Measurements from ENCODE around the gene GPATCH8.

Gene GPATCH8

DNA sequence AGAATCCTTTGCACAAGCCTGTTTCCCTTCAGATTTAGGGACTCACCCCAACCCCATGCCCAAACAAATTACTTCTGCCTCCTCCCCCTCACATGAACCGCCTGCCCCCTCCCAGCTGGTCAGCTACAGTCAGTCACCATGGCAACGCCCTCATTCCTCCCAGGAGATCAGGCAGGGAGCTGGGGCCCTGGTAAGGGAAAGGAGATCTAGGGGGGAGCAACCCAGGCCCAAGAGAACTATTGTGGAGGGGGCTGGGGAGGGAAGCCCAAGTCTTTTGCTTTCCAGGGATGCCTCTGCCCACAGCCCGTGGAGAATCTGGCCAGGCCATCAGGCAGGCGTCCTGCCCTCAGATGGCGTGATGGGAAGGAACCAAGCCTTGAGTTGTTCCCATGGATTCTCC, 142.4 kb downstream of the GPATCH8 start:
- Histone ChIP-seq H3K27me3 (ENCODE audit: insufficient read depth, insufficient read length) (peaks cover 16% of the 10 kb centered on the region), H3K9me3 (ENCODE audit: insufficient read depth, low read length) (no peaks in the 10 kb centered on the region), H3K4me1 (ENCODE audit: insufficient read depth, insufficient read length) (peaks cover 20% of the 10 kb centered on the region), H3K4me3 (ENCODE audit: insufficient read length, low read depth) (no peak overlapping the region), H3K9ac (ENCODE audit: insufficient read length, low read depth) (no peak overlapping the region), H3K36me3 (ENCODE audit: insufficient read depth, insufficient read length, low read length) (peaks cover 27% of the 10 kb centered on the region)
- no peak for DNase-seq (ENCODE audit: low read depth, low spot score)
- TF ChIP-seq ZNF274 (IDR thresholded peaks at IDR 0.05; ENCODE audit: low read depth, low read length) (no peak), SUZ12 (IDR thresholded peaks at IDR 0.05; ENCODE audit: extremely low read depth, insufficient read depth, insufficient read length) (no peak), YY1 (IDR thresholded peaks at IDR 0.05; ENCODE audit: insufficient read depth, insufficient read length) (no peak)

GRCh38 chr17:44360144-44360533, 143.1 kb downstream of the GPATCH8 start:
- no peak for TF ChIP-seq ZNF274 (IDR thresholded peaks at IDR 0.05; ENCODE audit: low read depth, low read length)
- no peak for TF ChIP-seq YY1 (IDR thresholded peaks at IDR 0.05; ENCODE audit: insufficient read depth, insufficient read length)
- TF ChIP-seq SUZ12 (IDR thresholded peaks at IDR 0.05; ENCODE audit: extremely low read depth, insufficient read depth, insufficient read length) = no peak
- H3K36me3 ChIP-seq (ENCODE audit: insufficient read depth, insufficient read length, low read length) = peaks cover 34% of the 10 kb centered on the region
- peaks cover 24% of the 10 kb centered on the region for H3K4me1 ChIP-seq (ENCODE audit: insufficient read depth, insufficient read length)
- DNase-seq (ENCODE audit: low read depth, low spot score) = no peak
- no peaks in the 10 kb centered on the region for H3K9me3 ChIP-seq (ENCODE audit: insufficient read depth, low read length)
- H3K27me3 ChIP-seq (ENCODE audit: insufficient read depth, insufficient read length) = peaks cover 12% of the 10 kb centered on the region
- no peak overlapping the region for H3K9ac ChIP-seq (ENCODE audit: insufficient read length, low read depth)
- H3K4me3 ChIP-seq (ENCODE audit: insufficient read length, low read depth) = no peak overlapping the region

DNA sequence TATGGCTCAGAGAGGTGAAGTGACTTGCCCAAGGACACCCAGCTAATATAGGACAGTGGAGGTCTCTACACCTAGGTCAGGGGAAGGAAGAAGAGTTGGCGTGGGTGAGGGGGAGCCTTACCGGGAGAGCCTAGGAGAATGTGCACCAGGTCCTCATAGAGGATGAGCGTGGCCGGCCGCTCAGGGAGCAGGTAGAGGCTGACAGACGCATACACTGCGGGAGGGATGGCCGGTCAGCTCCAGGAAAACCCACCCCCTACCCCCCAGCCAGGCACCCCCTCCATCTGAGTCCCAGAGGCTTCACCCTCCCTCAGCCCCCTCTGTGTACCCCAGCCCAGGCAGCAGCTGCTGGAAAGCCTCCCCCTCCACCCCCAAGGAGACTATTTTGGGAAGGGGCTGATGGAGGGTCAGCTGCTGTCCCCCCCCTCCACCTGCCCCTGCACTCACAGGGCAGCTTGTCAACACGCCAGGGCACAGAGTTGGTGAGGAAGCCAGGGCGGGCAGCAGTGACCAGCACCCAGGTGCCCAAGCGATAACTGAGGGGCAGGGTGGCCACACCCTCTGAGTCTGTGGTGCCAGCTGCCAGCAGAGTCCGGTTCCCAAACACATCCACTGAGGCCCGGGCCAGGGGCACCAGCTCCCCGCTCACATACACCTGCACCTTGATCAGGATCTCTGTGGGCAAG, 143.6 kb downstream of the GPATCH8 start:
- Histone ChIP-seq H3K9me3 (ENCODE audit: insufficient read depth, low read length) (no peaks in the 10 kb centered on the region), H3K36me3 (ENCODE audit: insufficient read depth, insufficient read length, low read length) (peaks cover 36% of the 10 kb centered on the region), H3K4me1 (ENCODE audit: insufficient read depth, insufficient read length) (peaks cover 24% of the 10 kb centered on the region), H3K27me3 (ENCODE audit: insufficient read depth, insufficient read length) (peaks cover 6% of the 10 kb centered on the region), H3K4me3 (ENCODE audit: insufficient read length, low read depth) (no peak overlapping the region), H3K9ac (ENCODE audit: insufficient read length, low read depth) (no peak overlapping the region)
- DNase-seq (ENCODE audit: low read depth, low spot score) = no peak
- TF ChIP-seq YY1 (IDR thresholded peaks at IDR 0.05; ENCODE audit: insufficient read depth, insufficient read length) = no peak
- no peak for TF ChIP-seq ZNF274 (IDR thresholded peaks at IDR 0.05; ENCODE audit: low read depth, low read length)
- no peak for TF ChIP-seq SUZ12 (IDR thresholded peaks at IDR 0.05; ENCODE audit: extremely low read depth, insufficient read depth, insufficient read length)

GRCh38 chr17:44359006-44359405, 144.2 kb downstream of the GPATCH8 start:
- DNase-seq (ENCODE audit: low read depth, low spot score) = no peak
- Histone ChIP-seq H3K9me3 (ENCODE audit: insufficient read depth, low read length) (no peaks in the 10 kb centered on the region), H3K36me3 (ENCODE audit: insufficient read depth, insufficient read length, low read length) (peaks cover 36% of the 10 kb centered on the region), H3K9ac (ENCODE audit: insufficient read length, low read depth) (no peak overlapping the region), H3K4me3 (ENCODE audit: insufficient read length, low read depth) (no peak overlapping the region), H3K4me1 (ENCODE audit: insufficient read depth, insufficient read length) (peaks cover 24% of the 10 kb centered on the region), H3K27me3 (ENCODE audit: insufficient read depth, insufficient read length) (peaks cover 2% of the 10 kb centered on the region)
- no peak for TF ChIP-seq SUZ12 (IDR thresholded peaks at IDR 0.05; ENCODE audit: extremely low read depth, insufficient read depth, insufficient read length)
- no peak for TF ChIP-seq YY1 (IDR thresholded peaks at IDR 0.05; ENCODE audit: insufficient read depth, insufficient read length)
- no peak for TF ChIP-seq ZNF274 (IDR thresholded peaks at IDR 0.05; ENCODE audit: low read depth, low read length)

GRCh38 chr17:44358066-44358465, 145.1 kb downstream of the GPATCH8 start:
- Histone ChIP-seq H3K9me3 (ENCODE audit: insufficient read depth, low read length) (no peaks in the 10 kb centered on the region), H3K9ac (ENCODE audit: insufficient read length, low read depth) (no peak overlapping the region), H3K27me3 (ENCODE audit: insufficient read depth, insufficient read length) (no peaks in the 10 kb centered on the region), H3K36me3 (ENCODE audit: insufficient read depth, insufficient read length, low read length) (peaks cover 37% of the 10 kb centered on the region), H3K4me1 (ENCODE audit: insufficient read depth, insufficient read length) (peaks cover 24% of the 10 kb centered on the region), H3K4me3 (ENCODE audit: insufficient read length, low read depth) (no peak overlapping the region)
- DNase-seq (ENCODE audit: low read depth, low spot score) = no peak
- no peak for TF ChIP-seq ZNF274 (IDR thresholded peaks at IDR 0.05; ENCODE audit: low read depth, low read length)
- no peak for TF ChIP-seq SUZ12 (IDR thresholded peaks at IDR 0.05; ENCODE audit: extremely low read depth, insufficient read depth, insufficient read length)
- no peak for TF ChIP-seq YY1 (IDR thresholded peaks at IDR 0.05; ENCODE audit: insufficient read depth, insufficient read length)

DNA sequence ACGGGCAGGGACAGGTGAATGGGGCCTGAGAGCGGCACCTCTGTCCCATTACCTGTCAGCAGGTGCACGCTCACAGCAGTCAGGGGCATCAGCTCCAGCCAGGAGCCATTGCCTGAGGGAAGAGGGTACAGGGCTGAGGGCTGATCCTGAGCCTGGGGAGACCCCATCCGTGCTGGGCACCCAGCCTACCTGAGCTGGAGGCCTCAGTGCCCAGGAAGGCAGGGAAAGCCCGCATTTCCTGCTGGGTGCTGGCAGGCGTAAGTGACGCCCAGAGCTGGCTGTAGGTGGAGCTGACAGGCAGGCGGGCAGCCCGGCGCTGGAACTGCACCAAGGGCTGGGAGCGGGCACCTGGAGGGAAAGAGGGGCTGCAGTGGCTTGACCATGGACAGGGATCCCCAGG, 147.0 kb downstream of the GPATCH8 start:
- peaks cover 14% of the 10 kb centered on the region for H3K4me1 ChIP-seq (ENCODE audit: insufficient read depth, insufficient read length)
- H3K9ac ChIP-seq (ENCODE audit: insufficient read length, low read depth) = no peak overlapping the region
- H3K9me3 ChIP-seq (ENCODE audit: insufficient read depth, low read length) = no peaks in the 10 kb centered on the region
- H3K4me3 ChIP-seq (ENCODE audit: insufficient read length, low read depth) = no peak overlapping the region
- no peak for DNase-seq (ENCODE audit: low read depth, low spot score)
- no peaks in the 10 kb centered on the region for H3K27me3 ChIP-seq (ENCODE audit: insufficient read depth, insufficient read length)
- H3K36me3 ChIP-seq (ENCODE audit: insufficient read depth, insufficient read length, low read length) = peaks cover 55% of the 10 kb centered on the region
- TF ChIP-seq YY1 (IDR thresholded peaks at IDR 0.05; ENCODE audit: insufficient read depth, insufficient read length) = no peak
- TF ChIP-seq SUZ12 (IDR thresholded peaks at IDR 0.05; ENCODE audit: extremely low read depth, insufficient read depth, insufficient read length) = no peak
- TF ChIP-seq ZNF274 (IDR thresholded peaks at IDR 0.05; ENCODE audit: low read depth, low read length) = no peak

DNA sequence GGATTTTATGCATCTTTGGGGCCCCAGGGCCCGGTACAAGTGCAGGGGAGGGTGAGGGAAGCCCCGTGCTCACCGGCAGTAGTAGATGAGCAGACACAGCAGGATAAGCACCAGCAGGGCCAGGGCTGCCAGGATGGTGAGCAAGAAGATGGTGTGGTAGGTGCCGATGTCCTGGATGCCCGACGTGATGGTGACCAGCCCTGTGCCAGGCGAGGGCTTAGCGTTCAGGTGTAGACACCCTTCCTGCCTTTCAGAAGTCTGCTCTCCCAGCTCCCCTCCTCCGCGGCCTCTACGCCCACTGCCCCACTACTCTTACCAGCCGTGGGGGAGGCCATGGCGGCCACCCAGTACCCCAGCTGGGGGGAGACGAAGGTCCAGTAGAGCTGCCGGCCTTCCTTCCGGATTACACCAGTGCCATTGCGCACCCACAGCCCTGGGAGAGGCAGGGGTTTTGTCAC, 147.5 kb downstream of the GPATCH8 start:
- Histone ChIP-seq H3K9ac (ENCODE audit: insufficient read length, low read depth) (peak overlapping the region; percentile 27), H3K4me1 (ENCODE audit: insufficient read depth, insufficient read length) (peaks cover 9% of the 10 kb centered on the region), H3K4me3 (ENCODE audit: insufficient read length, low read depth) (no peak overlapping the region), H3K36me3 (ENCODE audit: insufficient read depth, insufficient read length, low read length) (peaks cover 61% of the 10 kb centered on the region), H3K9me3 (ENCODE audit: insufficient read depth, low read length) (no peaks in the 10 kb centered on the region), H3K27me3 (ENCODE audit: insufficient read depth, insufficient read length) (no peaks in the 10 kb centered on the region)
- TF ChIP-seq SUZ12 (IDR thresholded peaks at IDR 0.05; ENCODE audit: extremely low read depth, insufficient read depth, insufficient read length) = no peak
- no peak for TF ChIP-seq YY1 (IDR thresholded peaks at IDR 0.05; ENCODE audit: insufficient read depth, insufficient read length)
- no peak for TF ChIP-seq ZNF274 (IDR thresholded peaks at IDR 0.05; ENCODE audit: low read depth, low read length)
- DNase-seq (ENCODE audit: low read depth, low spot score) = no peak

All from NT2/D1 (cell line).